Neural cell (in vitro differentiated cells): ENCODE data around the gene ARHGEF40. TPM values are rescaled to one million over a fixed set of nuclear protein-coding genes. Genes with fewer than 3 reads are reported as not detected.

Experiments used
- H2AFZ ChIP-seq: fragments of 200-600, 300-800 bp; sonication (generic), shearing (Covaris generic); 2 replicates; pipeline ENCODE4 v1.6.0; 2014; ENCODE audit warnings: low read depth, mild to moderate bottlenecking, antibody characterized with exemption, low read length, moderate library complexity
- H3F3A ChIP-seq: fragments of 200-600 bp; shearing (Covaris generic); 2 replicates; pipeline ENCODE4 v1.6.1; 2016; ENCODE audit warnings: mild to moderate bottlenecking, moderate library complexity, mixed read lengths, antibody characterized with exemption, low read length; ENCODE audit not compliant: insufficient read depth, poor library complexity, severe bottlenecking
- H3K27ac ChIP-seq: fragments of 200-600, 300-800 bp; sonication (generic), shearing (Covaris generic); 2 replicates; pipeline ENCODE4 v1.5.1; 2014; ENCODE audit warnings: mild to moderate bottlenecking, low read length, moderate library complexity
- H3K27me3 ChIP-seq: fragments of 300-800, 200-600 bp; sonication (generic), shearing (Covaris generic); 2 replicates; pipeline ENCODE4 v1.6.0; 2014; ENCODE audit warnings: mild to moderate bottlenecking, low read depth, low read length, moderate library complexity; ENCODE audit not compliant: insufficient read depth
- H3K36me3 ChIP-seq: fragments of 300-800, 200-600 bp; sonication (generic), shearing (Covaris generic); 2 replicates; pipeline ENCODE4 v1.5.1; 2014; ENCODE audit warnings: mild to moderate bottlenecking, antibody characterized with exemption, low read length, moderate library complexity; ENCODE audit not compliant: insufficient read depth
- H3K4me2 ChIP-seq: fragments of 300-800, 200-600 bp; sonication (generic), shearing (Covaris generic); 2 replicates; pipeline ENCODE4 v1.6.0; 2014; ENCODE audit warnings: mild to moderate bottlenecking, low read length
- H3K4me3 ChIP-seq: fragments of 300-800, 200-600 bp; sonication (generic), shearing (Covaris generic); 2 replicates; pipeline ENCODE4 v1.5.1; 2014; ENCODE audit warnings: mild to moderate bottlenecking, low read length, moderate library complexity
- H3K79me2 ChIP-seq: fragments of 200-600 bp; shearing (Covaris generic); replicated peaks from 2 replicates; pipeline ENCODE4 v1.6.0; 2014; ENCODE audit warnings: mild to moderate bottlenecking, low read length, moderate library complexity; ENCODE audit not compliant: insufficient read depth
- H3K9ac ChIP-seq: fragments of 300-800, 200-600 bp; sonication (generic), shearing (Covaris generic); 2 replicates; pipeline ENCODE4 v1.6.1; 2016; ENCODE audit warnings: mild to moderate bottlenecking, low read length, mixed read lengths
- H3K9me2 ChIP-seq: fragments of 200-600 bp; shearing (Covaris generic); 2 replicates; pipeline ENCODE4 v1.6.1; 2016; ENCODE audit warnings: mild to moderate bottlenecking, low read length, mixed read lengths; ENCODE audit not compliant: insufficient read depth
- H3K9me3 ChIP-seq: fragments of 200-600, 300-800 bp; sonication (generic), shearing (Covaris generic); 2 replicates; pipeline ENCODE4 v1.6.1; 2016; ENCODE audit warnings: mild to moderate bottlenecking, mixed run types, low read length, moderate library complexity, mixed read lengths
- H4K20me1 ChIP-seq: fragments of 200-600 bp; shearing (Covaris generic); 2 replicates; pipeline ENCODE4 v1.6.1; 2016; ENCODE audit warnings: mild to moderate bottlenecking, mixed run types; ENCODE audit not compliant: insufficient read depth
- CTCF ChIP-seq: fragments of 450-650 bp; IDR thresholded peaks from 2 replicates; pipeline ENCODE4 v1.5.1; 2014; ENCODE audit warnings: antibody characterized with exemption, mild to moderate bottlenecking, moderate library complexity; ENCODE audit not compliant: poor library complexity, severe bottlenecking
- EP300 ChIP-seq: fragments of 450-650 bp; conservative IDR thresholded peaks from 2 replicates; pipeline ENCODE4 v1.6.1; 2014; ENCODE audit warnings: antibody characterized with exemption, mild to moderate bottlenecking, moderate library complexity; ENCODE audit not compliant: poor library complexity, severe bottlenecking
- EZH2 ChIP-seq: fragments of 200-600, 300-800 bp; shearing (Covaris generic), sonication (generic); IDR thresholded peaks from 2 replicates; pipeline ENCODE4 v1.6.1; 2014; ENCODE audit warnings: antibody characterized with exemption, low read length, borderline replicate concordance, mild to moderate bottlenecking; ENCODE audit not compliant: insufficient read depth, poor library complexity, severe bottlenecking
- MXI1 ChIP-seq: fragments of 450-650 bp; conservative IDR thresholded peaks from 2 replicates; pipeline ENCODE4 v1.6.1; 2014; ENCODE audit warnings: antibody characterized with exemption, mild to moderate bottlenecking; ENCODE audit not compliant: poor library complexity, severe bottlenecking
- POLR2AphosphoS5 ChIP-seq: IDR thresholded peaks from 2 replicates; pipeline ENCODE4 v1.6.1; 2012
- RAD21 ChIP-seq: fragments of 450-650 bp; conservative IDR thresholded peaks from 2 replicates; pipeline ENCODE4 v1.6.1; 2014; ENCODE audit warnings: antibody characterized with exemption, mild to moderate bottlenecking, moderate library complexity
- REST ChIP-seq: IDR thresholded peaks from 2 replicates; pipeline ENCODE4 v1.6.1; 2012; ENCODE audit warnings: borderline replicate concordance
- SMC3 ChIP-seq: fragments of 450-650 bp; conservative IDR thresholded peaks from 2 replicates; pipeline ENCODE4 v1.6.1; 2014; ENCODE audit warnings: antibody characterized with exemption, mild to moderate bottlenecking, moderate library complexity; ENCODE audit not compliant: poor library complexity
- TAF1 ChIP-seq: IDR thresholded peaks from 2 replicates; pipeline ENCODE4 v1.6.1; 2012; ENCODE audit warnings: low read depth
- polyA plus RNA-seq: library from polyadenylated mRNA; depleted of rRNA; stranded (reverse); fragments of >200 nt; gene quantifications from 2 replicates; pipeline ENCODE4 v1.2.3, GENCODE V29; 2014

ARHGEF40 gene
- polyA plus RNA-seq, 1 donor from 2014 or later, result 28.9 TPM

- Histone ChIP-seq H3K9ac (no peak overlapping the region), H3K9me3 (no peaks in the 10 kb centered on the region), H3K36me3 (no peaks in the 10 kb centered on the region), H3K79me2 (no peaks in the 10 kb centered on the region), H3K27me3 (no peaks in the 10 kb centered on the region), H2AFZ (no peak overlapping the region), H3K4me3 (no peak overlapping the region), H3F3A (no peaks in the 10 kb centered on the region), H3K27ac (no peak overlapping the region), H3K9me2 (no peaks in the 10 kb centered on the region), H3K4me2 (no peak overlapping the region), H4K20me1 (no peaks in the 10 kb centered on the region)
- no peak for TF ChIP-seq EZH2
- no peak for TF ChIP-seq REST
- TF ChIP-seq SMC3, result no peak
- no peak for TF ChIP-seq CTCF
- no peak for TF ChIP-seq RAD21
- TF ChIP-seq EP300, result no peak
- TF ChIP-seq MXI1, result no peak
- TF ChIP-seq TAF1, result no peak
- TF ChIP-seq POLR2AphosphoS5, result no peak
These were observed 21.5 kb upstream of the ARHGEF40 start for GRCh38 chr14:21048638-21049037.

GRCh38 chr14:21049271-21049673, 20.8 kb upstream of the ARHGEF40 start:
- no peak overlapping the region for H3K9ac ChIP-seq
- no peak overlapping the region for H3K27ac ChIP-seq
- H3K4me3 ChIP-seq, result no peak overlapping the region
- H2AFZ ChIP-seq, result no peak overlapping the region
- H3K4me2 ChIP-seq, result no peak overlapping the region
- H3K79me2 ChIP-seq, result no peaks in the 10 kb centered on the region
- H4K20me1 ChIP-seq, result no peaks in the 10 kb centered on the region
- no peaks in the 10 kb centered on the region for H3F3A ChIP-seq
- no peaks in the 10 kb centered on the region for H3K9me3 ChIP-seq
- H3K36me3 ChIP-seq, result no peaks in the 10 kb centered on the region
- TF ChIP-seq TAF1 (no peak), POLR2AphosphoS5 (no peak), CTCF (no peak), MXI1 (no peak), RAD21 (no peak), EZH2 (no peak), SMC3 (no peak), REST (no peak)
- H3K27me3 ChIP-seq, result no peaks in the 10 kb centered on the region
- no peaks in the 10 kb centered on the region for H3K9me2 ChIP-seq
